H9 (cell line): ENCODE measurements around the gene RFFL. TPM values are rescaled to one million over a fixed set of nuclear protein-coding genes. Genes with fewer than 3 reads are reported as not detected.

ENCODE experiments used
- DNase-seq: peaks from one replicate; pipeline ENCODE4 v3.0.0-alpha.2; 2017
- H2AFZ ChIP-seq: one replicate; pipeline ENCODE4 v1.6.1; 2013; ENCODE audit warnings: mild to moderate bottlenecking, low read length, control low read depth, moderate library complexity
- H2AK5ac ChIP-seq: 2 replicates; pipeline ENCODE4 v1.6.1; 2013; ENCODE audit warnings: low read length, control low read depth, mixed read lengths; ENCODE audit not compliant: insufficient read length
- H2BK120ac ChIP-seq: one replicate; pipeline ENCODE4 v1.6.1; 2013; ENCODE audit warnings: low read depth, mild to moderate bottlenecking, low read length, control low read depth, inconsistent platforms; ENCODE audit not compliant: poor library complexity, severe bottlenecking
- H2BK12ac ChIP-seq: 2 replicates; pipeline ENCODE4 v1.6.1; 2013; ENCODE audit warnings: low read length, control low read depth, mixed read lengths, low read depth; ENCODE audit not compliant: insufficient read length
- H2BK15ac ChIP-seq: 2 replicates; pipeline ENCODE4 v1.6.1; 2013; ENCODE audit warnings: low read depth, low read length, control low read depth
- H2BK20ac ChIP-seq: one replicate; pipeline ENCODE4 v1.6.1; 2013; ENCODE audit warnings: low read depth, mild to moderate bottlenecking, low read length, control low read depth, inconsistent platforms; ENCODE audit not compliant: poor library complexity, severe bottlenecking
- H2BK5ac ChIP-seq: 2 replicates; pipeline ENCODE4 v1.6.1; 2013; ENCODE audit warnings: low read length, control low read depth, mixed read lengths; ENCODE audit not compliant: insufficient read length
- H3K14ac ChIP-seq: 2 replicates; pipeline ENCODE4 v1.6.1; 2013; ENCODE audit warnings: low read length, control low read depth; ENCODE audit not compliant: insufficient read depth
- H3K18ac ChIP-seq: 2 replicates; pipeline ENCODE4 v1.6.1; 2013; ENCODE audit warnings: low read depth, mild to moderate bottlenecking, mixed read lengths, low read length, control low read depth; ENCODE audit not compliant: insufficient read length
- H3K23ac ChIP-seq: 2 replicates; pipeline ENCODE4 v1.6.1; 2013; ENCODE audit warnings: low read length, control low read depth, mixed read lengths, low read depth; ENCODE audit not compliant: insufficient read length
- H3K23me2 ChIP-seq: 2 replicates; pipeline ENCODE4 v1.6.1; 2013; ENCODE audit warnings: low read depth, mild to moderate bottlenecking, mixed read lengths, low read length, control low read depth; ENCODE audit not compliant: insufficient read length, poor library complexity, severe bottlenecking
- H3K27ac ChIP-seq: 2 replicates; pipeline ENCODE4 v1.5.1; 2013; ENCODE audit warnings: low read length, control low read depth, mixed read lengths, low read depth; ENCODE audit not compliant: insufficient read length
- H3K27me3 ChIP-seq: 2 replicates; pipeline ENCODE4 v1.6.1; 2013; ENCODE audit warnings: low read length, control low read depth, inconsistent platforms; ENCODE audit not compliant: insufficient read depth
- H3K4ac ChIP-seq: 2 replicates; pipeline ENCODE4 v1.6.1; 2013; ENCODE audit warnings: low read depth, mild to moderate bottlenecking, control low read depth, inconsistent platforms, low read length, moderate library complexity
- H3K4me1 ChIP-seq: 2 replicates; pipeline ENCODE4 v1.6.1; 2013; ENCODE audit warnings: low read length, control low read depth, inconsistent platforms; ENCODE audit not compliant: insufficient read depth
- H3K4me2 ChIP-seq: 2 replicates; pipeline ENCODE4 v1.6.1; 2013; ENCODE audit warnings: low read length, control low read depth, mixed read lengths; ENCODE audit not compliant: insufficient read length, insufficient read depth
- H3K56ac ChIP-seq: 2 replicates; pipeline ENCODE4 v1.6.1; 2013; ENCODE audit warnings: low read depth, mild to moderate bottlenecking, mixed read lengths, low read length, control low read depth; ENCODE audit not compliant: insufficient read length
- H3K79me1 ChIP-seq: 2 replicates; pipeline ENCODE4 v1.6.1; 2013; ENCODE audit warnings: low read depth, mild to moderate bottlenecking, moderate library complexity, low read length, control low read depth, inconsistent platforms; ENCODE audit not compliant: insufficient read depth, poor library complexity, severe bottlenecking
- H3K79me2 ChIP-seq: 2 replicates; pipeline ENCODE4 v1.6.1; 2013; ENCODE audit warnings: low read length, control low read depth, inconsistent platforms; ENCODE audit not compliant: insufficient read depth
- H3K9ac ChIP-seq: 2 replicates; pipeline ENCODE4 v1.6.1; 2013; ENCODE audit warnings: low read length, control low read depth, mixed read lengths; ENCODE audit not compliant: insufficient read length; ENCODE audit errors: extremely low read depth
- H3K9me3 ChIP-seq: one replicate; pipeline ENCODE4 v1.6.1; 2013; ENCODE audit warnings: low read depth, low read length, inconsistent platforms; ENCODE audit not compliant: control insufficient read depth
- H3T11ph ChIP-seq: one replicate; pipeline ENCODE4 v1.6.1; 2013; ENCODE audit warnings: mild to moderate bottlenecking, low read length, control low read depth, inconsistent platforms
- H4K20me1 ChIP-seq: one replicate; pipeline ENCODE4 v1.6.1; 2013; ENCODE audit not compliant: control insufficient read depth, insufficient read length, insufficient read depth
- H4K5ac ChIP-seq: 2 replicates; pipeline ENCODE4 v1.6.1; 2013; ENCODE audit warnings: low read depth, mild to moderate bottlenecking, mixed read lengths, low read length, control low read depth; ENCODE audit not compliant: insufficient read length
- H4K8ac ChIP-seq: replicated peaks from 2 replicates; pipeline ENCODE4 v1.6.1; 2013; ENCODE audit warnings: low read length, control low read depth, mixed read lengths, low read depth; ENCODE audit not compliant: insufficient read length
- H4K91ac ChIP-seq: 2 replicates; pipeline ENCODE4 v1.6.1; 2013; ENCODE audit warnings: low read depth, mild to moderate bottlenecking, moderate library complexity, mixed read lengths, low read length, control low read depth; ENCODE audit not compliant: insufficient read length
- H3K27ac Mint-ChIP-seq, 3 experiments: 2 replicates in 2 of 3; 3 replicates in 1 of 3; pipeline ENCODE4 v1.8.0; 2020 to 2021; ENCODE audit warnings: mixed read lengths in 3 of 3, mild to moderate bottlenecking in 1 of 3, moderate library complexity in 1 of 3
- H3K27me3 Mint-ChIP-seq: 2 replicates; pipeline ENCODE4 v1.8.0; 2021; ENCODE audit warnings: low read depth, mild to moderate bottlenecking, moderate library complexity, mixed read lengths
- H3K36me3 Mint-ChIP-seq, 3 experiments: 2 replicates in 2 of 3; 3 replicates in 1 of 3; pipeline ENCODE4 v1.8.0; 2020 to 2021; ENCODE audit warnings: low read depth in 3 of 3, mixed read lengths in 3 of 3; ENCODE audit not compliant: insufficient read depth in 1 of 3
- H3K4me1 Mint-ChIP-seq, 2 experiments: 2 replicates each; pipeline ENCODE4 v1.8.0; 2020; ENCODE audit warnings: mixed read lengths in 2 of 2
- H3K4me3 Mint-ChIP-seq, 2 experiments: 2 replicates in 1 of 2; 3 replicates in 1 of 2; pipeline ENCODE4 v1.8.0; 2020 to 2021; ENCODE audit warnings: mild to moderate bottlenecking in 2 of 2, mixed read lengths in 2 of 2, moderate library complexity in 1 of 2
- H3K9me3 Mint-ChIP-seq, 2 experiments: 2 replicates in 1 of 2; 3 replicates in 1 of 2; pipeline ENCODE4 v1.8.0; 2020; ENCODE audit warnings: mild to moderate bottlenecking in 2 of 2, mixed read lengths in 2 of 2, moderate library complexity in 1 of 2
- WGBS: extraction: QIAGEN DNeasy Blood & Tissue Kit; methylation state at CpG from one replicate; pipeline ENCODE4 v1.1.7; 2013; ENCODE audit warnings: missing lambda C conversion rate, low lambda C conversion rate, mixed read lengths; ENCODE audit not compliant: insufficient read length; ENCODE audit errors: extremely low coverage; 5-methylcytosine and 5-hydroxymethylcytosine counted together
- total RNA-seq: library from RNA; stranded (reverse); gene quantifications from 2 replicates; pipeline ENCODE4 v1.2.1, GENCODE V29; 2021
- TF ChIP-seq, protein P1 (sequence below): fragments of 200-600 bp; sonication (generic); conservative IDR thresholded peaks from 3 replicates; pipeline ENCODE4 v1.8.0; 2021; ENCODE audit warnings: antibody characterized with exemption, mild to moderate bottlenecking

Gene RFFL
- total RNA-seq, 1 experiment from 2014 or later, result 21.1 TPM

- Histone ChIP-seq H3K9me3 (no peaks in the 10 kb centered on the region), H3T11ph (no peak overlapping the region), H3K79me1 (no peaks in the 10 kb centered on the region), H3K4me1 (no peaks in the 10 kb centered on the region), H3K23me2 (no peaks in the 10 kb centered on the region), H2BK15ac (no peak overlapping the region), H4K5ac (no peak overlapping the region), H2BK12ac (no peak overlapping the region), H2BK5ac (no peak overlapping the region), H3K56ac (no peak overlapping the region), H2AK5ac (no peak overlapping the region), H3K4me2 (no peak overlapping the region), H4K91ac (no peak overlapping the region), H3K27me3 (no peaks in the 10 kb centered on the region), H2BK120ac (no peak overlapping the region), H3K9ac (no peak overlapping the region), H3K4ac (no peak overlapping the region), H4K8ac (no peak overlapping the region), H3K18ac (no peak overlapping the region), H3K27ac (no peak overlapping the region), H2AFZ (no peak overlapping the region), H3K79me2 (no peaks in the 10 kb centered on the region), H3K23ac (no peak overlapping the region), H3K14ac (no peak overlapping the region), H4K20me1 (no peaks in the 10 kb centered on the region), H2BK20ac (no peak overlapping the region)
- Mint-ChIP-seq H3K27ac (no peak overlapping the region), H3K4me3 (no peak overlapping the region), H3K4me1 (no peaks in the 10 kb centered on the region), H3K36me3 (peaks cover 2 to 48% (median 47%) of the 10 kb centered on the region in 3 experiments; a peak in 6 of 7 replicates), H3K9me3 (no peaks in the 10 kb centered on the region), H3K27me3 (no peaks in the 10 kb centered on the region)
- DNase-seq, result no peak
- TF ChIP-seq, protein P1, sequence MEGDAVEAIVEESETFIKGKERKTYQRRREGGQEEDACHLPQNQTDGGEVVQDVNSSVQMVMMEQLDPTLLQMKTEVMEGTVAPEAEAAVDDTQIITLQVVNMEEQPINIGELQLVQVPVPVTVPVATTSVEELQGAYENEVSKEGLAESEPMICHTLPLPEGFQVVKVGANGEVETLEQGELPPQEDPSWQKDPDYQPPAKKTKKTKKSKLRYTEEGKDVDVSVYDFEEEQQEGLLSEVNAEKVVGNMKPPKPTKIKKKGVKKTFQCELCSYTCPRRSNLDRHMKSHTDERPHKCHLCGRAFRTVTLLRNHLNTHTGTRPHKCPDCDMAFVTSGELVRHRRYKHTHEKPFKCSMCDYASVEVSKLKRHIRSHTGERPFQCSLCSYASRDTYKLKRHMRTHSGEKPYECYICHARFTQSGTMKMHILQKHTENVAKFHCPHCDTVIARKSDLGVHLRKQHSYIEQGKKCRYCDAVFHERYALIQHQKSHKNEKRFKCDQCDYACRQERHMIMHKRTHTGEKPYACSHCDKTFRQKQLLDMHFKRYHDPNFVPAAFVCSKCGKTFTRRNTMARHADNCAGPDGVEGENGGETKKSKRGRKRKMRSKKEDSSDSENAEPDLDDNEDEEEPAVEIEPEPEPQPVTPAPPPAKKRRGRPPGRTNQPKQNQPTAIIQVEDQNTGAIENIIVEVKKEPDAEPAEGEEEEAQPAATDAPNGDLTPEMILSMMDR, result no peak
- no CpG with 5 or more reads among the region's 5 CpGs for WGBS
Measured at GRCh38 chr17:35103271-35103670, 39.8 kb upstream of the RFFL start.
